ENCODE results near the gene ATP6V1G1.

DNA sequence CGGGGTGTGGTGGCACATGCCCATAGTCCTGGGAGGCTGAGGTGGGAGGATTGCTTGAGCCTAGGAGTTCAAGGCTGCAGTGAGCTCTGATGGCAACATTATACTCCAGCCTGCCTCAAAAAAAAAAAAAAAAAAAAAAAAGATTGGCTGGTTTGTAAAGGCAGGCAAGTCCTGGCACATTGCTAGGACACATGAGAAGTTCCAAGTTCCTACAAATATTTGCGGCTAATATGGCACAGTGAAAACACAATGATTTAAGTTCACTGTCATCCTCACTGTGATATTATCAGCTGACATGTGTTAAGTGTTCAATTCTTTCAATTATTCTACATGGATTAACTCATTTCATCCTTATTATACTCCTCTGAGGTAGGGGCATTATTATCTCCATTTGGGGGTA is 43.6 kb downstream of the ATP6V1G1 start:
- TF ChIP-seq CTCF (IDR thresholded peaks at IDR 0.05), result no peak
- TF ChIP-seq POLR2A (IDR thresholded peaks at IDR 0.05), result no peak
- TF ChIP-seq POLR2AphosphoS5 (IDR thresholded peaks at IDR 0.05), result no peak

Data from gastroesophageal sphincter (tissue), 3 donors.